ENCODE results near the gene SEPTIN1. TPM values are rescaled to one million over a fixed set of nuclear protein-coding genes. Genes with fewer than 3 reads are reported as not detected.

SEPTIN1 gene
- 0.47 TPM in 1 of 2 replicates, not detected in the other for total RNA-seq

- DNase-seq (ENCODE audit: extremely low read depth, low read depth, low spot score): no peak
Observed at GRCh38 chr16:30382111-30382881, at the start of gene SEPTIN1. TSS of gene SEPTIN1 (minus strand) at chr16:30382561. CDS start at chr16:30382542, 19 bp downstream.

GRCh38 chr16:30430428-30430970 is 48.1 kb upstream of the SEPTIN1 start:
- no peak for DNase-seq (ENCODE audit: extremely low read depth, low read depth, low spot score)

GRCh38 chr16:30429678-30430427 is 47.5 kb upstream of the SEPTIN1 start, which contains the start of gene DCTPP1:
TSS of gene DCTPP1 (minus strand) at chr16:30430030. CDS start at chr16:30429980, 50 bp downstream.
- DNase-seq (ENCODE audit: extremely low read depth, low read depth, low spot score): peak; percentile 91

GRCh38 chr16:30429418-30429677 is 47.0 kb upstream of the SEPTIN1 start:
- no peak for DNase-seq (ENCODE audit: extremely low read depth, low read depth, low spot score)

GRCh38 chr16:30428055-30428454 is 45.7 kb upstream of the SEPTIN1 start:
- no peak for DNase-seq (ENCODE audit: extremely low read depth, low read depth, low spot score)

GRCh38 chr16:30421010-30421409 is 38.6 kb upstream of the SEPTIN1 start:
- no peak for DNase-seq (ENCODE audit: extremely low read depth, low read depth, low spot score)

GRCh38 chr16:30418350-30419181 is 36.2 kb upstream of the SEPTIN1 start:
- DNase-seq (ENCODE audit: extremely low read depth, low read depth, low spot score): no peak

GRCh38 chr16:30417529-30418349 is 35.4 kb upstream of the SEPTIN1 start:
- no peak for DNase-seq (ENCODE audit: extremely low read depth, low read depth, low spot score)

GRCh38 chr16:30416624-30417528 is 34.5 kb upstream of the SEPTIN1 start:
- DNase-seq (ENCODE audit: extremely low read depth, low read depth, low spot score): no peak

GRCh38 chr16:30416047-30416603 is 33.8 kb upstream of the SEPTIN1 start:
- DNase-seq (ENCODE audit: extremely low read depth, low read depth, low spot score): no peak

- DNase-seq (ENCODE audit: extremely low read depth, low read depth, low spot score): no peak
Observed at GRCh38 chr16:30414159-30414558, 31.8 kb upstream of the SEPTIN1 start.

GRCh38 chr16:30413112-30413806 is 30.9 kb upstream of the SEPTIN1 start:
- no peak for DNase-seq (ENCODE audit: extremely low read depth, low read depth, low spot score)

GRCh38 chr16:30409125-30410060 is 27.0 kb upstream of the SEPTIN1 start:
- DNase-seq (ENCODE audit: extremely low read depth, low read depth, low spot score): no peak

- no peak for DNase-seq (ENCODE audit: extremely low read depth, low read depth, low spot score)
Observed at GRCh38 chr16:30407804-30408534, 25.6 kb upstream of the SEPTIN1 start.

GRCh38 chr16:30407102-30407803 is 24.9 kb upstream of the SEPTIN1 start, which contains the start of gene ZNF771:
TSS of gene ZNF771 (plus strand) at chr16:30407606. CDS start at chr16:30408054, 448 bp downstream.
- DNase-seq (ENCODE audit: extremely low read depth, low read depth, low spot score): no peak

GRCh38 chr16:30406795-30407101 is 24.4 kb upstream of the SEPTIN1 start:
- DNase-seq (ENCODE audit: extremely low read depth, low read depth, low spot score): no peak
